ENCODE data around the gene PCDH12.

DNA sequence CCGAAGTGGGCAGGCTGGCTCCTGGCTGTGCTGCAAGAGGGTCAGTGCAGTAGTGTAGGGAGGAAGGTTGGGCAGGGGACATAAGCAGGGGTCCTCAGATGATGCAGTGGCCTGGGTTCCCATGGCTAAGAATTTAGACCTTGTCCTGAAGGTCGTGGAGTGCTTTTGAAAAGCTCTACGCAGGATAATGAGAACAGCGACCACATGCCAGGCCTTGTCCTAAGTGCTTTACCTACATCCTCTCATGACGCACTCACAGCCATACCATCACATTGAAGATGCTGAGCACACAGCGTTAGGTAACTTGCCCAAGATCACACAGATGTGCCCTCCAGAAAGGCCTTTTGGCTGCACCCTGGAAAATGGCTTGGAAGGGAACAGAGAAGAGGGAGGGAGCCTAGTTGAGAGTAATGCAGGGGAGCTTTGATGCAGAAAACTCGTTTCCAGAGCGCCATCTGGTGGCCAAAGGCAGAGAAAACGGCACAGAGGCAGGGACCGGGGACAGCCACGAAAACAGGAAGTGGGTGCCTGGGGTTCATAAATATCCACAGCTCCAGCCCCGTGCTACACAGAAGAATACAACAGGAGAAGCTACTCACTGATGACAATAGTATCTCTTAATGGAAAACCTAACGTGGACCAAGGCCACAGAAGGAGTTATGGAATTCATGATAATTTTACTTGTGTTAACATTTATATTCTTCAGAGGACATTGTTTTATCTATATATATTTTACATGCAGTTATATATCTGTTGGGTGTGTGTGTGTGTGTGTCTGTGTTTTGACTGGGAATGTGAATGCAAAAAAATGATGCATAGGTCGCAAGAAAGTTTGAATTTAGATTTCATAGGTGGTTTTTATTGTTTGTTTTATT, 2.7 kb upstream of the PCDH12 start:
- TF ChIP-seq, protein P1, sequence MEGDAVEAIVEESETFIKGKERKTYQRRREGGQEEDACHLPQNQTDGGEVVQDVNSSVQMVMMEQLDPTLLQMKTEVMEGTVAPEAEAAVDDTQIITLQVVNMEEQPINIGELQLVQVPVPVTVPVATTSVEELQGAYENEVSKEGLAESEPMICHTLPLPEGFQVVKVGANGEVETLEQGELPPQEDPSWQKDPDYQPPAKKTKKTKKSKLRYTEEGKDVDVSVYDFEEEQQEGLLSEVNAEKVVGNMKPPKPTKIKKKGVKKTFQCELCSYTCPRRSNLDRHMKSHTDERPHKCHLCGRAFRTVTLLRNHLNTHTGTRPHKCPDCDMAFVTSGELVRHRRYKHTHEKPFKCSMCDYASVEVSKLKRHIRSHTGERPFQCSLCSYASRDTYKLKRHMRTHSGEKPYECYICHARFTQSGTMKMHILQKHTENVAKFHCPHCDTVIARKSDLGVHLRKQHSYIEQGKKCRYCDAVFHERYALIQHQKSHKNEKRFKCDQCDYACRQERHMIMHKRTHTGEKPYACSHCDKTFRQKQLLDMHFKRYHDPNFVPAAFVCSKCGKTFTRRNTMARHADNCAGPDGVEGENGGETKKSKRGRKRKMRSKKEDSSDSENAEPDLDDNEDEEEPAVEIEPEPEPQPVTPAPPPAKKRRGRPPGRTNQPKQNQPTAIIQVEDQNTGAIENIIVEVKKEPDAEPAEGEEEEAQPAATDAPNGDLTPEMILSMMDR (IDR thresholded peaks at IDR 0.05; ENCODE audit: low read depth, low read length, poor library complexity, severe bottlenecking), result peak; percentile 86
- no peak for TF ChIP-seq EZH2phosphoT487 (IDR thresholded peaks at IDR 0.05; ENCODE audit: borderline replicate concordance, low read length)
